Loucy (cell line): ENCODE measurements around the gene PRKN.

Experiments
- H2AFZ ChIP-seq: fragments of 200-600 bp; sonication (generic); 2 replicates; pipeline ENCODE4 v1.6.0; 2016; ENCODE audit warnings: antibody characterized with exemption, mild to moderate bottlenecking, low read length, moderate library complexity
- H3F3A ChIP-seq: fragments of 200-600 bp; 2 replicates; pipeline ENCODE4 v1.6.0; 2016; ENCODE audit warnings: antibody characterized with exemption, low read depth, mild to moderate bottlenecking
- H3K27me3 ChIP-seq: fragments of 200-600 bp; sonication (generic); 2 replicates; pipeline ENCODE4 v1.6.1; 2014; ENCODE audit warnings: low read length, mild to moderate bottlenecking; ENCODE audit not compliant: insufficient read depth, poor library complexity, severe bottlenecking
- H3K36me3 ChIP-seq: fragments of 200-600 bp; sonication (generic); 2 replicates; pipeline ENCODE4 v1.6.1; 2016; ENCODE audit warnings: low read length; ENCODE audit not compliant: insufficient read depth
- H3K4me1 ChIP-seq: fragments of 200-600 bp; sonication (generic); 2 replicates; pipeline ENCODE4 v1.5.1; 2014; ENCODE audit warnings: low read length, mild to moderate bottlenecking; ENCODE audit not compliant: insufficient read depth, poor library complexity, severe bottlenecking
- H3K4me2 ChIP-seq: fragments of 200-600 bp; sonication (generic); 2 replicates; pipeline ENCODE4 v1.6.0; 2014; ENCODE audit warnings: antibody characterized with exemption, low read length, low read depth, mild to moderate bottlenecking; ENCODE audit not compliant: poor library complexity, severe bottlenecking
- H3K4me3 ChIP-seq: fragments of 200-600 bp; sonication (generic); 2 replicates; pipeline ENCODE4 v1.5.1; 2014; ENCODE audit warnings: low read length, mild to moderate bottlenecking, mixed read lengths; ENCODE audit not compliant: poor library complexity, severe bottlenecking
- H3K79me2 ChIP-seq: fragments of 200-600 bp; sonication (generic); 2 replicates; pipeline ENCODE4 v1.6.1; 2014; ENCODE audit warnings: low read length; ENCODE audit not compliant: insufficient read depth
- H3K9ac ChIP-seq: fragments of 200-600 bp; sonication (generic); 2 replicates; pipeline ENCODE4 v1.6.0; 2014; ENCODE audit warnings: mild to moderate bottlenecking, low read depth, low read length, moderate library complexity; ENCODE audit not compliant: poor library complexity, severe bottlenecking
- H3K9me2 ChIP-seq: fragments of 200-600 bp; sonication (generic); replicated peaks from 2 replicates; pipeline ENCODE4 v1.6.1; 2016; ENCODE audit warnings: low read depth, low read length, mixed read lengths
- H3K9me3 ChIP-seq: fragments of 200-600 bp; sonication (generic); 2 replicates; pipeline ENCODE4 v1.6.1; 2014; ENCODE audit warnings: mild to moderate bottlenecking, antibody characterized with exemption, low read length, low read depth; ENCODE audit not compliant: insufficient read depth
- H4K20me1 ChIP-seq: fragments of 200-600 bp; sonication (generic); 2 replicates; pipeline ENCODE4 v1.6.0; 2014; ENCODE audit warnings: antibody characterized with exemption, low read length, mild to moderate bottlenecking; ENCODE audit not compliant: insufficient read depth, poor library complexity, severe bottlenecking
- CTCF ChIP-seq: fragments of 200-600 bp; sonication (generic); conservative IDR thresholded peaks from 2 replicates; pipeline ENCODE4 v1.5.1; 2014; ENCODE audit warnings: mild to moderate bottlenecking, antibody characterized with exemption, low read length
- EZH2phosphoT487 ChIP-seq: fragments of 200-600 bp; IDR thresholded peaks from 2 replicates; pipeline ENCODE4 v1.6.1; 2018; ENCODE audit warnings: antibody characterized with exemption, mild to moderate bottlenecking, moderate library complexity, borderline replicate concordance

The PRKN gene

GRCh38 chr6:161631676-161632194 lies 1095.8 kb downstream of the PRKN start:
- Histone ChIP-seq H3K4me2 (no peak overlapping the region), H3K36me3 (no peaks in the 10 kb centered on the region), H3K4me1 (no peaks in the 10 kb centered on the region), H3K27me3 (no peaks in the 10 kb centered on the region), H3K79me2 (no peaks in the 10 kb centered on the region), H4K20me1 (no peaks in the 10 kb centered on the region), H3K9ac (no peak overlapping the region), H3K4me3 (no peak overlapping the region), H2AFZ (no peak overlapping the region), H3K9me2 (no peaks in the 10 kb centered on the region), H3F3A (no peaks in the 10 kb centered on the region), H3K9me3 (no peaks in the 10 kb centered on the region)
- TF ChIP-seq CTCF (no peak), EZH2phosphoT487 (no peak)

GRCh38 chr6:161630674-161631073 lies 1096.9 kb downstream of the PRKN start:
- H2AFZ ChIP-seq: no peak overlapping the region
- H4K20me1 ChIP-seq: no peaks in the 10 kb centered on the region
- H3K4me2 ChIP-seq: no peak overlapping the region
- H3K9ac ChIP-seq: no peak overlapping the region
- H3K27me3 ChIP-seq: no peaks in the 10 kb centered on the region
- H3K9me2 ChIP-seq: no peaks in the 10 kb centered on the region
- no peaks in the 10 kb centered on the region for H3K36me3 ChIP-seq
- H3K4me3 ChIP-seq: no peak overlapping the region
- H3K79me2 ChIP-seq: no peaks in the 10 kb centered on the region
- 0 out of 2 replicates have a peak, but pooled peaks cover 4% of the 10 kb centered on the region for H3K9me3 ChIP-seq
- TF ChIP-seq EZH2phosphoT487 (no peak), CTCF (no peak)
- H3K4me1 ChIP-seq: no peaks in the 10 kb centered on the region
- H3F3A ChIP-seq: no peaks in the 10 kb centered on the region

DNA sequence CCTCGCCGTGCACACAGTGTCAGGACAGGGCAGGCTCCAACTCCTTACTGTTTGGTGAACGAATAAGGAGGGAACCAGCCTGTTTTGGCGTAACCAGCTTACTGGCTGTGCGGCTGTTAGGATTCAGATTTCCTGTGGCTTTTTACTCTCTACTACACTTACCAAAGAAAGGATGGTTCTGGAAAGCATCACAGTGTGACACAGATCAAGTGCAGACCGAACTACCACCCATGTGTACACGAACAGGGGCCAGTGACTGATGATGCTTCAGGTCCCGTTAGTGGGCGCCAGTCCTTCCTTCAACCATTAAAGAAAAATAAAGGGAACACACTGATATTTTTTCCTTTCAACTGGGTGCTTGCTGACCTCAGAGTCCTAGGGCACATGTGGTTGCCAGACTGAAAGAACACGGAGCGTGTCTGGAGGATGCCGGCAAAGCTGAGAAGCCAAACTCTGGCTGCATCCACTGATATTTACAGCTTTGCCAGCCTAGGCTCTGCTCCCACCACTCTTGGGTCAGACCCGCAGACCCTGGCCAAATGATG lies 1101.4 kb downstream of the PRKN start:
- Histone ChIP-seq H2AFZ (no peak overlapping the region), H3K4me3 (no peak overlapping the region), H4K20me1 (no peaks in the 10 kb centered on the region), H3K4me1 (no peaks in the 10 kb centered on the region), H3K27me3 (no peaks in the 10 kb centered on the region), H3K9me2 (no peaks in the 10 kb centered on the region), H3K4me2 (no peak overlapping the region), H3K79me2 (no peaks in the 10 kb centered on the region), H3K36me3 (no peaks in the 10 kb centered on the region), H3F3A (no peaks in the 10 kb centered on the region), H3K9me3 (0 out of 2 replicates have a peak, but pooled peaks cover 4% of the 10 kb centered on the region), H3K9ac (no peak overlapping the region)
- TF ChIP-seq EZH2phosphoT487 (no peak), CTCF (no peak)
